Activated CD4-positive, alpha-beta T cell treated with anti-CD3 and anti-CD28 coated beads, Interleukin-2, amount 50 U/mL, for 24 hours (primary cell): ENCODE data around the gene NHSL2.
"Not testable (repeated sequence)": the region's sequence is repeated elsewhere in the genome, so short reads cannot be mapped to it uniquely, and the experiment has no call there.

ENCODE experiments used
- DNase-seq, 2 donors: peaks; one replicate each; pipeline ENCODE4 v3.0.0-alpha.2; 2020; ENCODE audit warnings: low read depth in 1 of 2, low spot score in 1 of 2

The NHSL2 gene

GRCh38 chrX:71922686-71923085, 12.0 kb downstream of the NHSL2 start:
- DNase-seq, result no peak

DNA sequence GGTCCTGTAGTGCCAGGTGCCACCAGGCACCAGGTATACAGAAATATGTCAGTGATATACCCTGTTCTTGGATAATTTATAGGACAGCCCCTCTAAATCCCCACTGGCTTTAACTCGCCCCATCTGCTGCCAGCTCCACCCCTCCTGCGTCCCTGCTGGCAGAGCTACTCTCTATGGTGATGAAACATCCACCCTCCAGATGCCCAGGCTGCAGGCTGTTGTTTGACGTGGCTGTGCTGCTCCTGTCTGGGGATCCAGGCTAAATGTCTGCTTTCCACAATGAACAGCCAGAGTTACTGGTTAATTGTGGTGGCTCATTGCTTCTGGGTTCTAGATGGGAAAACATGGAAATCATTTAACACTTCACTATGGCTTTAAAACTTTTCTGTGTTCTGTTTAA, 12.9 kb downstream of the NHSL2 start:
- no peak for DNase-seq

DNA sequence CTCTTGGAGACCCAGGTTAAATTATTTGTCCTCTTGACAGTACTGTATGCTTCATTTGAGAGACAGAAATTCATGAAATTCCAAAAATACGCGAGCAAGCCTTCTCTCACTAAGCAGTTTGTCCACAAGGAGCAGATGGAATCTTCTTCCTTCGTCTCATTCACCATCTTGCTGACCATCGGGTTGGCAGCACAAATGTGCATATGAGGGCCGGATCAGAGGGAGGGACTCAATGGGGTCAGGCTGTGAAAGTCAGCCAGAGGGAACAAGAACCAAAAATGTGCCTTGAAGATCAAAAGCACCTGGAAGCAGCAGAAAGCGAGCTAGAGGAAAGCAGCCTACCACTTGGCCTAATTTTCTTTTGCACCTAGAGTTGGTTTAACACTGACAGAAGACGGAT, 16.4 kb downstream of the NHSL2 start:
- DNase-seq, result no peak

GRCh38 chrX:71928856-71929255, 18.2 kb downstream of the NHSL2 start:
- no peak for DNase-seq

GRCh38 chrX:71930298-71930697, 19.7 kb downstream of the NHSL2 start:
- no peak for DNase-seq

- no peak for DNase-seq
These were observed 24.8 kb downstream of the NHSL2 start for GRCh38 chrX:71935476-71935875.

GRCh38 chrX:71936632-71937031, 26.0 kb downstream of the NHSL2 start:
- no peak for DNase-seq

- DNase-seq, result no peak
These were observed 27.7 kb downstream of the NHSL2 start for GRCh38 chrX:71938371-71938770.

- no peak for DNase-seq
These were observed 30.5 kb downstream of the NHSL2 start for GRCh38 chrX:71941145-71941544.

- no peak for DNase-seq
These were observed 31.1 kb downstream of the NHSL2 start for GRCh38 chrX:71941776-71942175.

- DNase-seq, result no peak
These were observed 33.7 kb downstream of the NHSL2 start for GRCh38 chrX:71944369-71944768.

DNA sequence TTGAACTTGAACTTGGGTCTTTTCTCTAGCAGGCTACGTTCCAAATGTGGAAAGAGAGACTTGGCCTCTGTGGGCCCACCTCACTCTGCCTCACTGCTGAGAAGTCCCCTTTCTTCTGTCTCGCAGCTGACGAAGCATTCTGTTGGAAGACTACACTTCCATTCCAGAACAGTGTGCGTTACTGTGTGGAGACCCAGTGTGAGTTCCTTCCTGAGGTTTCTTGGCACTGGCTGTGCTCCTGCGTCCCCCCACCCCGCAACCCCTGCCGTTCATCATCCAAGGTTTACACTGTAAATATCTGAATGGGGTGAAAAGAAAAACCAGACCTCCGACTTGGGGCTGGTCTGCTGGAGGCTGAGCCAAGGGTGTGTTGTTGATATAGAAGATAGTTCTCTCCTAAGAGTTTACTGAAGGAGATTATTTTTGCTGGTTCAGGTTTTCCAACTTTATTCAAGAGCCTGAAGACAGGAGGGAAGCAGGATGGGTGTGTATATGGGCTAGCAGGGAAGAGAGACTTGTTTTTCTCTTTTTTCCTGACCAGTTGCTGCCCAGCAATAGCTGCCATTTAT, 34.7 kb downstream of the NHSL2 start:
- DNase-seq, result no peak

DNA sequence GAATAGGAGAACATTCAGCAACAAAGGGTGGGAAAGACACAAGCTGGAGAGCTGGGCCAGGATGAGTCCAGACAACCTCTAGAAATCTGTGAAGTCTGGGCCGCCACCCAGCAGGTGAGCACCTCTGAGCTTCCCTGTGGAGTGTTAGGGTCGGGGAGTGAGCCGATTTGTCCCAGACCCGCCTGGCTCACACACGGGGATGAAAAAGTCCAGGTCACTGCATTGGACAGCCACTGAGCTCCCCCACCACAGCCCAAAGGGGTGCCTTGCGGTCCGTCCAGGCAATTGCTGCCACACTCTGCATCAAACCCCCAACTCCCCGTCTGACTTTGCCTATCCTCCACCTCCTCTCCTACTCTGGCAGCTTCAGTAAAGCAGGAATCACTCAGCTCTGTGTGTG, 38.7 kb downstream of the NHSL2 start:
- no peak for DNase-seq

GRCh38 chrX:71949844-71950445, 39.3 kb downstream of the NHSL2 start:
- no peak for DNase-seq

GRCh38 chrX:71953391-71953790, 42.7 kb downstream of the NHSL2 start:
- DNase-seq, result no peak

GRCh38 chrX:71953946-71954345, 43.3 kb downstream of the NHSL2 start:
- DNase-seq, result no peak

- DNase-seq, result no peak
These were observed 43.8 kb downstream of the NHSL2 start for GRCh38 chrX:71954458-71954857.

DNA sequence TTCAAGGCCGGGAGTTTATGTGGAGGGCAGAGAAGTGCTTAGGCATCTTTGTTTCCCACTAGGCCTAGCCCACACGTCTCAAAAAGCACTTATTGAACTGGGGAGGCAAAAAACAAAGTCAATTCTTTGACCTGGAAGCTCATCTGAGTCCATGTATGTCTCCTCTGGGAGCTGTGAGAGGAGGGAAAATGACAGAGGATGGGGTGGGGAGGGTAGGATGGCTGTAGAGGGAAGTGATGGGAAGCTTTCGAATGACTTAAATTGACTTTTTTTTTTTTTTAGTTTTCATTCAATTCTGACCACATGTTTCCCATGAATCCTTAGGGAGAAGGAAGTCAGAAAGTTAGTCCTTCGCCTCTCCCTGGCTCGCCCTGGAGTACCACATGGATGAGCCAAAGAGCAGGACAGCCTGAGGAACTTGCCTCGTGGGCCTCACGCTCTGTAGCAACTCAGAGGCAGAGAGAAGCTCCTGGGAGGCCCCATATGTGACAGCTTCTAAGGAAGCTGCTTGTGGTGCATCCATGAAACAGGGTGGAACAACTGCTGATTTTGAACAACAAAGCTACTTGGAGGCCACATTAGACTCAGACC, 45.0 kb downstream of the NHSL2 start:
- DNase-seq, result no peak

- no peak for DNase-seq
These were observed 47.6 kb downstream of the NHSL2 start for GRCh38 chrX:71958281-71958675.

GRCh38 chrX:71964184-71964583, 53.5 kb downstream of the NHSL2 start:
- not testable (repeated sequence) for DNase-seq

GRCh38 chrX:71974916-71975315, 64.3 kb downstream of the NHSL2 start:
- DNase-seq, result no peak

- DNase-seq, result no peak
These were observed 66.1 kb downstream of the NHSL2 start for GRCh38 chrX:71976753-71977152.

GRCh38 chrX:71978164-71978563, 67.5 kb downstream of the NHSL2 start:
- no peak for DNase-seq
